ENCODE data around the gene BICD2.

BICD2 gene

DNA sequence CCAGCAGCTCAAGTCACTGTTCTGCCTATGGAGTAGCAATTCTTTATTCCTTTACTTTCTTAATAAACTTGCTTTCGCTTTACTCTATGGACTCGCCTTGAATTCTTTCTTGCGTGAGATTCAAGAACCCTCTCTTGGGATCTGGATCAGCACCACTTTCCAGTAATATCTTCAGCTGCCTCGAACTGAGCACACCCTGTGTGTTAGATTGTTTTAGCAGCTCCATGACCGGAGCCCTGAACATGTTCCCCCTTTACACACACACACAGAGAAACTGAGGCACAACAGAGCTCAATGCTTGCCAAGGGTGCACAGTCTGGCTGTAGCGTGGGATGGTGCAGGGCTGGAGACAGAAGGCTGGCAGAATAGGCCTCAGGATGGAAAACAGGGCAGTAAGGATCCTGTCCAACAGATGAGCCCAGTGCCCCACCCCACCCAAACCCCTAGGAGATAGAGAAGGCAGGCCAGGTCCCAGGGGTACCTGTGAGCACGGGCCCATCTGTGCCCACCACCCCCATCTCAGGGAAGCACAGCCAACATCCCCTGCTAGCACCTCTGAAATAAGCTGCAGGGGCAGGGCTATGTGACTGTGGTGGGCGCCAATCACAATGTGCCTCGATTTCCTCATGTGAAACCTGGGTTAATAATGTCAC lies 27.9 kb downstream of the BICD2 start:
- Histone ChIP-seq H3K4me1 (ENCODE audit: control insufficient read depth in 2 of 2, insufficient read depth in 1 of 2, low read depth in 1 of 2, low read length in 2 of 2) (peaks cover 0 to 13% of the 10 kb centered on the region in 2 donors), H3K4ac (ENCODE audit: low read length) (no peak overlapping the region), H2AK5ac (ENCODE audit: low read depth, low read length) (no peak overlapping the region), H2BK5ac (ENCODE audit: low read length) (no peak overlapping the region), H2BK120ac (ENCODE audit: low read depth, low read length) (no peak overlapping the region), H3K79me1 (ENCODE audit: low read depth, low read length) (peaks cover 15% of the 10 kb centered on the region), H3K4me3 (ENCODE audit: low read length in 2 of 2) (no peak overlapping the region), H3K18ac (ENCODE audit: low read length) (no peak overlapping the region), H4K8ac (ENCODE audit: low read depth, low read length) (no peak overlapping the region), H3K27ac (replicated peaks; ENCODE audit: low read length) (no peak overlapping the region), H3K23ac (ENCODE audit: low read depth, low read length, poor library complexity) (no peak overlapping the region), H3K4me2 (ENCODE audit: insufficient read depth, low read length, poor library complexity, severe bottlenecking) (no peak overlapping the region), H3K36me3 (replicated peaks in 1 of 2; ENCODE audit: control insufficient read depth in 2 of 2, insufficient read depth in 2 of 2, low read length in 2 of 2) (no peaks in the 10 kb centered on the region), H2AFZ (ENCODE audit: low read length) (no peak overlapping the region), H2BK12ac (ENCODE audit: low read length) (no peak overlapping the region), H3K9ac (ENCODE audit: low read depth, low read length, poor library complexity) (no peak overlapping the region), H3K27me3 (ENCODE audit: control insufficient read depth in 3 of 3, insufficient read depth in 3 of 3, low read depth in 1 of 3, low read length in 3 of 3) (peaks cover 0 to 2% (median 0%) of the 10 kb centered on the region in 3 experiments), H2BK15ac (ENCODE audit: low read length) (no peak overlapping the region), H4K91ac (ENCODE audit: low read depth, low read length, poor library complexity) (no peak overlapping the region), H3K14ac (ENCODE audit: low read length) (no peak overlapping the region), H3K9me3 (replicated peaks in 1 of 2; ENCODE audit: control insufficient read depth in 2 of 2, insufficient read depth in 1 of 2, low read depth in 1 of 2, low read length in 2 of 2) (no peaks in the 10 kb centered on the region)
- no peak for DNase-seq (ENCODE audit: low spot score)
- no CpG with 5 or more reads among the region's 9 CpGs for WGBS, 2 donors (ENCODE audit: extremely low coverage in 2 of 2, insufficient read length in 2 of 2, insufficient replicate concordance in 1 of 2)

DNA sequence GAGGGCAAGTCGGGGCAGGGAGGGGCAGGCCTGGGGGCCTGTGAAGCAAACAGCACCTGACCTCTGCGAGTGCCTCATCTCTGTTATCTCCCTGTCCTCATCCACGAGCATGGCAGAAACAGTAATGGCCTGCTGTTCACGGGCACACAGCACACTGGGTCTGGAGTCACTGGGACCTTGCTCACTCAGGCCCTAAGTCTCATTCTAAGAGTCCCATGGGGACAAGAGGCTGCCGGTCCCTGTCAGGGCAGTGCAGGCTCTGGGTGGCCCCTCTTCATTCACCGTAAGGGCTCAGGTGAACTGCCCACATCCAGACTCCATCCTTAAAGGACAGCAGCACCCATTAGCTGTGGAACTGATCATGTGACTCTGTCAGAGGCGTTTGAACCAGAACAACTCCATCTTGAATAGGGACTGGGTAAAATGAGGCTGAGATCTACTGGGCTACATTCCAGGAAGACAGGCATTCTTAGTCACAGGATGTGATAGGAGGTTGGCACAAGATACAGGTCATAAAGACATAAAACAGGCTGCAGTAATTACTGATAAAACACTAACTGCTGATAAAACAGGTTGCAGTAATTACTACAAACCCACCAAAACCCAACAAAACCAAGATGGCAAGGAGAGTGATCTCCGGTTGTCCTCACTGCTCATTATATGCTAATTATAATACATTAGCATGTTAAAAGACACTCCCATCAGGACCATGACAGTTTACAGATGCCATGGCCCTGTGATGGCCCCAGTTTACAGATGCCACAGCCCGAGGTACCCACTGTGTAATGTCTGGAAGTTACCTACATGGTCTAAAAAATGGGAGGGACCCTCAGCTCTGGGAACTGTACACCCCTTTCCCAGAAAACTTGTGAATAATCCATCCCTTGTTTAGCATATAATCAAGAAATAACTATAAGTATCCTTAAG lies 28.7 kb downstream of the BICD2 start:
- no CpG with 5 or more reads among the region's 9 CpGs for WGBS, 2 donors (ENCODE audit: extremely low coverage in 2 of 2, insufficient read length in 2 of 2, insufficient replicate concordance in 1 of 2)
- H3K4me2 ChIP-seq (ENCODE audit: insufficient read depth, low read length, poor library complexity, severe bottlenecking): no peak overlapping the region
- H2AFZ ChIP-seq (ENCODE audit: low read length): no peak overlapping the region

DNA sequence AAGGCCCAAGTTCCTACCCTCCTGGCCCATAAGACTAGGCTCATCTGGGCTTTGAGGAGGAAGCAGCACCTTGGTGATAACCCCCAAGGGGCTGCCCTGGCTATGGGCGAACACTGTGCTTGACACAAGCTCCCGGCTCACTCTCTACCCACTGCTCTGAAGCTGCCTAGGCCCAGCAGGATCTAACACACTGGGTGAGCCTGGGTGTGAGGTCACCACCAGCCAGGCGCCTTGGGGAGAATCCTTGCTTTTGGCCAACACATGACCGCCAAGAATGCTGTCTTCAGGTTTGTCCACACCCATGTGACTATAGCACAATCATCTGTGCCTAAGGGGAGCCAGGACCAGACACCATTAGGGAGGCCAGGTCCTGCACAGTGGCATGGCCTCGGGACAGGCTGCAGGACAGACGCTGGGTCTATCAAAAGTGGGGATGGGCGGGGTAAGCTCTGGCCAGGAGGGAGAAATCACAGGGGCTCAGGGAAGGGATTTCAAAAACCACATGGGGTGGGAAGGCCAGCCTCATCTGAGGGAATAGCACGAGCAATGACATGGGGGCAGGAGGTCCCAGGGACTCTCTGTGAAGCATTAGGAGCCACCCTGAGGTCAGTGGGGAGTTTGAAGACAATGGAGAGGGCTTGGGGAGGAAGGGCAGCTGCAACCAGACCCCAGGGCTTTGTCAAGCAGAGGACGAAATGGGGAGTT lies 29.6 kb downstream of the BICD2 start:
- Histone ChIP-seq H3K4me2 (ENCODE audit: insufficient read depth, low read length, poor library complexity, severe bottlenecking) (no peak overlapping the region), H3K23ac (ENCODE audit: low read depth, low read length, poor library complexity) (peak overlapping the region; percentile 27), H3K9ac (ENCODE audit: low read depth, low read length, poor library complexity) (peak overlapping the region; percentile 9), H4K8ac (ENCODE audit: low read depth, low read length) (no peak overlapping the region), H3K79me1 (ENCODE audit: low read depth, low read length) (peaks cover 15% of the 10 kb centered on the region), H3K27me3 (ENCODE audit: control insufficient read depth in 3 of 3, insufficient read depth in 3 of 3, low read depth in 1 of 3, low read length in 3 of 3) (no peaks in the 10 kb centered on the region), H2BK120ac (ENCODE audit: low read depth, low read length) (no peak overlapping the region), H2AK5ac (ENCODE audit: low read depth, low read length) (no peak overlapping the region), H4K91ac (ENCODE audit: low read depth, low read length, poor library complexity) (no peak overlapping the region), H2BK12ac (ENCODE audit: low read length) (no peak overlapping the region), H3K36me3 (replicated peaks in 1 of 2; ENCODE audit: control insufficient read depth in 2 of 2, insufficient read depth in 2 of 2, low read length in 2 of 2) (no peaks in the 10 kb centered on the region), H3K18ac (ENCODE audit: low read length) (peak overlapping the region; percentile 62), H2AFZ (ENCODE audit: low read length) (no peak overlapping the region), H3K14ac (ENCODE audit: low read length) (no peak overlapping the region), H3K4me3 (ENCODE audit: low read length in 2 of 2) (no peak overlapping the region), H3K4ac (ENCODE audit: low read length) (no peak overlapping the region), H2BK5ac (ENCODE audit: low read length) (no peak overlapping the region), H3K4me1 (ENCODE audit: control insufficient read depth in 2 of 2, insufficient read depth in 1 of 2, low read depth in 1 of 2, low read length in 2 of 2) (peaks cover 0 to 11% of the 10 kb centered on the region in 2 donors), H3K27ac (replicated peaks; ENCODE audit: low read length) (no peak overlapping the region), H3K9me3 (replicated peaks in 1 of 2; ENCODE audit: control insufficient read depth in 2 of 2, insufficient read depth in 1 of 2, low read depth in 1 of 2, low read length in 2 of 2) (no peaks in the 10 kb centered on the region), H2BK15ac (ENCODE audit: low read length) (no peak overlapping the region)
- no peak for DNase-seq (ENCODE audit: low spot score)
- WGBS, 2 donors (ENCODE audit: extremely low coverage in 2 of 2, insufficient read length in 2 of 2, insufficient replicate concordance in 1 of 2): no CpG with 5 or more reads among the region's 9 CpGs

More for the DNA sequence above, 28.7 kb downstream of the BICD2 start:
- Histone ChIP-seq H3K9me3 (replicated peaks in 1 of 2; ENCODE audit: control insufficient read depth in 2 of 2, insufficient read depth in 1 of 2, low read depth in 1 of 2, low read length in 2 of 2) (no peaks in the 10 kb centered on the region), H3K4ac (ENCODE audit: low read length) (no peak overlapping the region), H3K18ac (ENCODE audit: low read length) (peak overlapping the region; percentile 19), H3K79me1 (ENCODE audit: low read depth, low read length) (peaks cover 15% of the 10 kb centered on the region), H2BK12ac (ENCODE audit: low read length) (no peak overlapping the region), H3K36me3 (replicated peaks in 1 of 2; ENCODE audit: control insufficient read depth in 2 of 2, insufficient read depth in 2 of 2, low read length in 2 of 2) (no peaks in the 10 kb centered on the region), H3K23ac (ENCODE audit: low read depth, low read length, poor library complexity) (peak overlapping the region; percentile 27), H4K91ac (ENCODE audit: low read depth, low read length, poor library complexity) (no peak overlapping the region), H3K4me1 (ENCODE audit: control insufficient read depth in 2 of 2, insufficient read depth in 1 of 2, low read depth in 1 of 2, low read length in 2 of 2) (peaks cover 0 to 13% of the 10 kb centered on the region in 2 donors), H2BK15ac (ENCODE audit: low read length) (no peak overlapping the region), H3K27ac (replicated peaks; ENCODE audit: low read length) (no peak overlapping the region), H3K4me3 (ENCODE audit: low read length in 2 of 2) (no peak overlapping the region), H3K14ac (ENCODE audit: low read length) (no peak overlapping the region), H2AK5ac (ENCODE audit: low read depth, low read length) (no peak overlapping the region), H2BK5ac (ENCODE audit: low read length) (no peak overlapping the region), H2BK120ac (ENCODE audit: low read depth, low read length) (no peak overlapping the region), H3K9ac (ENCODE audit: low read depth, low read length, poor library complexity) (peak overlapping the region; percentile 9), H4K8ac (ENCODE audit: low read depth, low read length) (no peak overlapping the region), H3K27me3 (ENCODE audit: control insufficient read depth in 3 of 3, insufficient read depth in 3 of 3, low read depth in 1 of 3, low read length in 3 of 3) (peaks cover 0 to 2% (median 0%) of the 10 kb centered on the region in 3 experiments)
- no peak for DNase-seq (ENCODE audit: low spot score)

All from neuronal stem cell (in vitro differentiated cells).